Smooth muscle cell of trachea (primary cell): ENCODE measurements around the gene OGA. TPM values are rescaled to one million over a fixed set of nuclear protein-coding genes. Genes with fewer than 3 reads are reported as not detected.

Experiments
- total RNA-seq: library from RNA; depleted of rRNA; stranded (reverse); fragments of >200 nt; gene quantifications from 2 replicates; pipeline ENCODE4 v1.2.1, GENCODE V29; 2014

OGA gene
- 142 and 213 TPM in 2 replicates for total RNA-seq

DNA sequence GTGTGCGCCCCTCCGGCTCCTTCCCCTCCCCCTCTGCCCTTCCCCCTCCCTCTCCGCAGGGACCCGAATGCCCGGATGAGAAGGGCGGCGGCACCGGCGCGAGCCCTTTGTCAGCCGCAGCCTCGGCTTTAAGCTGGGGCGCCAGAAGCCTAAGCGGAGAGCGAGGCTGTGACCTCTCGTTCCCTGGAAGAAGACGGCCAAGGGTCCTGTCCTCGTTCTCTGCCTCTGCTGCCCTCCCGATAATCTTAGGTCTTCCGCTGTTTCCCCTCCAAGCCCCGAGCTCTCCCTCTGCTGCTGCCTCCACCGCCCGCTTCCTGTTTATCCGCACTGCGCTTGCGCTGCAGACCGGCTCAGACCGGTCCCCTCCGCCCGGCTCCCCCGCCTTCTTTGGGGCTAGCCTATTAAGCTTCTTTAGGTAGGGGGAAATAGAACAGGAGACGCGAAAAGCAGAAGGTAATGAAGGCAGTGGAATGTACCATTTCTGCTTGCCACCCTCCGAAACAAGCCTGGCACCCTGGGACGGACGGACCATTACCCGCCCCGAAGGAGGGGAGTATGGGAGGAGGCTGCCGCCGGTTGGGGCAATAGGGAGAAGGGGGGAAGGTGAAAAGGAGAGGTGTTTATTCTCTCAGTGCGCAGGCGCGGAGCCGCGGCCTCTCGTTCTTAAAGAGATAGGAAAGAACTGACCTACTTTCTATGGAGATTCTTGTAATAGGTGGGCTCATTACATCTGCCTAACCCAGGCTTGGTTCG lies at the start of gene OGA:
OGA (minus strand) TSS at position 326 of the 753 bp plus-strand sequence. CDS start 422 bp downstream, outside the sequence.

DNA sequence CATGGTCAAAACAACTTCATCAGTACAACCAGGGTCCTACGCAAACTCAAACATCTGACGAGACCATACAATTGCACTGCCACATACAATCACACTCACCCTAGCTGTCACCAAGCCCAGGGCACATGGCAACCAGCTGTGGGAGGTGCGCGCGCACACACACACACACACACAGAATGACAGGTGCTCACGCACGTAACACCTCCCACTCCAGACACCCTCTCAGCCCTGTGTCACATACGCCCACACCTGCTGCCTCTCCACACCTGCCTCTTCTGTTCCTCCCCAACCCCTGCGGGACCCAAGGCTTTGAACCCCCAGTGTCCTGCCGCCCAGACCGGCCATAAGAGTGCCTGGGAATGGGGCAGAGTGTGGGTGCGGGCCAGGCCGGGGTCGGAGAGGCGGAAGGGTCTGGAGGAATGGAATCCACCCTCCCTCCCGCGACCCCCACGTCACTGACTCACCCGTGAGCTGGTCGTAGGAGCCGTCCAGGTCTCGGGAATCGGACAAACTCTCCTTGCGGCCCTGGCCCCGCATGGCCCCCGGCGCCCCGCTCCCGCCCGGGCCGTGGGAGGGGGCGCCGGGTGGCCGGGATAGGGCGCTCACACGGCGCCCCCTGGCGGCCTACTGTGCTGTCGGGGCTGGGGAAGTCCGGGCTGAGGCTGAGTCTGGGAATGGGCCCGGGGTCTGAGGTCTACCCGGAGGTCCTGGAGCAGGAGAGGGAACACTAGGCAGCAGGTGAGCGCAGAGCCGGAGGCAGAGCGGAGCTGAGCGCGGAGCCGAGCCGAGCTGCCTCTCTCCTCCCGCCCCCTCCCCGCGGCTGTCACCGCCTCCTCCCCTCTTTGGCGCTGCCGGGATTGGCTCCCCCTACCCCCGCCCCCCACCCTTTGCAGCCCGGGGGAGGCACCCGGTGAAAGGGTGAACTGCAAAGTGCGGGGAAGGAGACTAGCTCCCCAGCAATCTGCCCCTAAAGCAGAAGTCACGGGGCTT lies 25.1 kb upstream of the OGA start, which contains the start of gene KCNIP2:
KCNIP2 (minus strand) TSS at position 769 of the 990 bp plus-strand sequence; CDS start at position 537, 232 bp downstream.

DNA sequence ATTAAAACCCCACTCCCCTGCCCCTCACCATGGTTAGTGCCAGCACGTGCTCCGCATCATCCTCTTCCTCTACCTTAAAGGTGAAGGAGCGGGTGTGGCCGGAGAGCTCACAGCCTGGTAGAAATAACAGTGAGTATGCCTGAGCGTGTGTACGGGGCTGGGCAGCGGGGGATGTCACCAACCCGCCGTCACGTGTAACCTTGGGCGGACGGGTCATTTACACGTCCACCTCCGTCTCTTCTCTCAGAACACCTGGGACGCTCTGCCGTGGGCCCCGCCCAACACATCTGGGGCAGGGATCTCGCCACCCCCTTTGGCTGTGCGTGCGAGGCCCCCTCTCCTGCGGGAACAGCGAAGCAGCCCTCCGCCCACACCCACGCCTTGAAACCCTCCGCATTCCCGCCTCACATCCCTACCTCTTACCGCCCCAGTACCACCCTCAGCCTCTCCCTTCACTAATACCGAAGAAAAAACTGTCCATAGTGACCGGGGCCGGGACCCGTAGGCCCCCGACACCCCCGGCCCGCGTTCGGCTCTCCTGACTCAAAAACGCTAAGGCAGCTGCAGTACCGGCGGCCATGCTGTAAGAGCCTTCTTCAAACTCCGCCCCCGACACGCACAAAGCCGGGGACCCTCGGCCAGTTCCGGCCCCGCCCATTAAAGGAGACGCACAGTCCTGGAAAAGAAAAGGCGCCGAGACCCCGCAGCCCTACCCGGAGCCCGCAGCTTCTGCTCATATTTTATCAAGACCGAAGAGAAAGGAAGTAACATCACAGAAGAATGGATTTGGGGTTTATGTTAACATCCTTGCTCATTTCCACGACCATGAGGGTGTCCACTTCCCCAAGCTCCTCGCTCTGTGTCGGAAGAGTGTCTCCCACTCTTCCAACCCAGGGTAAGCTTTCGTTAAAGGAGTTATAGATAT lies 35.2 kb downstream of the OGA start, which contains the start of gene NPM3:
NPM3 (minus strand) TSS at position 636 of the 925 bp plus-strand sequence; CDS start at position 580, 56 bp downstream.

DNA sequence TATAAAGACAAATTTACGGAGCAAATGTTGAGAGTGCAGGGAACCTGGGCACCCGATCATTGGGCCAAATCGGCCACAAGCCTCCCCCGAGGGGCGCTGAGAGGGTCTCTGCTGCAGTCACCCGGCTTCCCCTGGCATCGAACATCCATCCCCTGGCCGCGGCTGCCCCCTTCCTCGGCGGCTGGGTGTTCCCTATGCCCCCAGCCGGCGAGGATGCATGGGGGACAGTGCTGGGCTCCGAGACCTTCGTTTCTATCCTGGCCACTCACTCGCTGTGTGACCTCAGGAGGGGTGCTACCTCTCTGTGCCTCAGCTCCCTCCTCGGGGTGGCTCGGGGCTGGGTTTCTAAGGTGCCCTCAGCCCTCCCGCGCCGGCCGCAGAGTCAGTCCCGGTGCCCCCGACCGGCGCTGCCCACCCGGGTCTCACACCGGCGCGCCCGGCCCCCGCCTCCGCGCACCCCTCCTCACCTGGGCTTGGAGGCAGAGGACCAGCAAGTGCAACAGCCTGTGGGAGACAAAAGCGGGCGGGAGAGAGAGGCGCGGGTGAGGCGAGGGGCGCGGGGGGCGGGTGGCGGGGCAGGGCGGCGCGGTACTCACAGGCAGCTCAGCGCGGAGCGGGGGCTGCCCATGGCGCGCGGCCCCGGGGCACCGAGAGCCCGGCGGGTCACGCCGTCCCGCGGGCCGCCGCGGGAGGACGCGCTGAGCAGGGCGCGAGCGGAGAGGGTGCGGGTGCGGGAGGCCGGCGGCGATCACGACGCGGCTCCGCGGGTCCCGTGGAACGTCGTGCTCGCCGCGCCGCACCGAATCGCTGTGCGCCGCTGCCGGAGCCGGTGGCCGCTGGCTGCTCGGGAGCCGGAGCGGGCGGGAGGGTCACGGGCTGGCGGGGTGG lies 42.7 kb downstream of the OGA start, which contains the start of gene FGF8:
FGF8 (minus strand) TSS at position 842 of the 888 bp plus-strand sequence; CDS start at position 628, 214 bp downstream.

Other genes starting within 250 kb of the OGA start
- gene POLL, start 230.2 kb downstream of the OGA start, total RNA-seq = 14.5 and 19.0 TPM in 2 replicates
- gene DPCD, start 230.1 kb downstream of the OGA start, total RNA-seq = 29.4 and 59.6 TPM in 2 replicates
- 30.3 and 40.9 TPM in 2 replicates for gene FBXW4, start 123.3 kb downstream of the OGA start, total RNA-seq
- 0.17 TPM in 1 of 2 replicates, not detected in the other for gene FGF8, start 42.3 kb downstream of the OGA start, total RNA-seq
- gene NPM3, start 35.0 kb downstream of the OGA start, total RNA-seq = 68.0 and 146 TPM in 2 replicates
- gene KCNIP2, start 25.4 kb upstream of the OGA start, total RNA-seq = 0.29 and 0.66 TPM in 2 replicates
- gene ARMH3, start 237.7 kb upstream of the OGA start, total RNA-seq = 15.9 and 17.9 TPM in 2 replicates
- 41.7 and 62.5 TPM in 2 replicates for gene HPS6, start 246.9 kb upstream of the OGA start, total RNA-seq